NCI-H345 (cell line): Measurements from ENCODE around the gene CHRDL2.
"Not testable (repeated sequence)": the region's sequence is repeated elsewhere in the genome, so short reads cannot be mapped to it uniquely, and the experiment has no call there.

Source experiments
- DNase-seq: peaks from one replicate; lab custom pipeline; 2025; lab: John Stamatoyannopoulos, UW

CHRDL2 gene

GRCh38 chr11:74731301-74732094, at the start of gene CHRDL2:
TSS of gene CHRDL2 (minus strand) at chr11:74731426. CDS start at chr11:74730888, 538 bp downstream.
- no peak for DNase-seq

GRCh38 chr11:74780248-74781005, 49.2 kb upstream of the CHRDL2 start:
- no peak for DNase-seq

- no peak for DNase-seq
Observed at GRCh38 chr11:74778581-74778980, 47.4 kb upstream of the CHRDL2 start.

- DNase-seq: no peak
Observed at GRCh38 chr11:74777877-74778276, 46.7 kb upstream of the CHRDL2 start.

GRCh38 chr11:74777038-74777437, 45.8 kb upstream of the CHRDL2 start:
- no peak for DNase-seq

GRCh38 chr11:74776546-74776945, 45.3 kb upstream of the CHRDL2 start:
- DNase-seq: no peak

- no peak for DNase-seq
Observed at GRCh38 chr11:74775762-74776161, 44.5 kb upstream of the CHRDL2 start.

GRCh38 chr11:74773476-74773875, 42.2 kb upstream of the CHRDL2 start:
- DNase-seq: no peak

GRCh38 chr11:74771139-74771538, 39.9 kb upstream of the CHRDL2 start:
- no peak for DNase-seq

- no peak for DNase-seq
Observed at GRCh38 chr11:74770456-74770855, 39.2 kb upstream of the CHRDL2 start.

GRCh38 chr11:74769055-74769707, 38.0 kb upstream of the CHRDL2 start:
- DNase-seq: no peak

GRCh38 chr11:74768172-74768651, 37.0 kb upstream of the CHRDL2 start:
- DNase-seq: not testable (repeated sequence)

GRCh38 chr11:74766905-74767304, 35.7 kb upstream of the CHRDL2 start:
- DNase-seq: no peak

GRCh38 chr11:74756571-74756970, 25.3 kb upstream of the CHRDL2 start:
- DNase-seq: no peak

- DNase-seq: no peak
Observed at GRCh38 chr11:74755395-74755995, 24.3 kb upstream of the CHRDL2 start.

GRCh38 chr11:74754507-74755252, 23.5 kb upstream of the CHRDL2 start:
- DNase-seq: no peak

GRCh38 chr11:74751303-74751702, 20.1 kb upstream of the CHRDL2 start:
- DNase-seq: no peak

GRCh38 chr11:74750598-74750997, 19.4 kb upstream of the CHRDL2 start:
- not testable (repeated sequence) for DNase-seq

GRCh38 chr11:74749965-74750296, 18.7 kb upstream of the CHRDL2 start:
- DNase-seq: no peak

GRCh38 chr11:74749127-74749964, 18.1 kb upstream of the CHRDL2 start:
- DNase-seq: peak; percentile 37
